Adrenal gland (tissue), 12 donors: ENCODE measurements around the gene BIRC7. TPM values are rescaled to one million over a fixed set of nuclear protein-coding genes. Genes with fewer than 3 reads are reported as not detected.
A peak's percentile ranks its signal among the peaks of the same experiment; 100 is the strongest.
"Not testable (repeated sequence)": the region's sequence is repeated elsewhere in the genome, so short reads cannot be mapped to it uniquely, and the experiment has no call there.

Source experiments
- DNase-seq, 7 donors: peaks; one replicate each; pipeline ENCODE4 v3.0.0-alpha.2; 2019 to 2020
- H3K27ac ChIP-seq, 5 donors: fragments of 200-600 bp; sonication (generic) in 4 of 5; 1 replicate in 3 of 5; 2 replicates in 2 of 5; pipeline versions ENCODE4 v1.5.1 to v1.8.0; 2016 to 2020; ENCODE audit warnings: mild to moderate bottlenecking in 1 of 5
- H3K27me3 ChIP-seq: fragments of 200-600 bp; 2 replicates; pipeline ENCODE4 v1.8.0; 2021
- H3K36me3 ChIP-seq, 2 donors: fragments of 200-600 bp; replicated peaks in 1 of 2; 1 replicate in 1 of 2; 2 replicates in 1 of 2; pipeline versions ENCODE4 v1.5.1 to v1.8.0; 2018 to 2022
- H3K4me1 ChIP-seq, 2 donors: fragments of 200-600 bp; replicated peaks in 1 of 2; 1 replicate in 1 of 2; 2 replicates in 1 of 2; pipeline versions ENCODE4 v1.5.1 to v1.8.0; 2018 to 2021
- H3K4me3 ChIP-seq, 4 donors: fragments of 200-600 bp; sonication (generic) in 3 of 4; one replicate each; pipeline ENCODE4 v1.5.1; 2016 to 2018
- H3K9me3 ChIP-seq, 3 donors: fragments of 200-600 bp; sonication (generic) in 1 of 3; replicated peaks in 1 of 3; 1 replicate in 2 of 3; 2 replicates in 1 of 3; pipeline versions ENCODE4 v1.5.1 to v1.8.0; 2016 to 2021
- CTCF ChIP-seq, 6 experiments: fragments of 450-650 bp in 4 of 6; fragments of 200-600 bp in 2 of 6; sonication (generic) in 1 of 6; IDR thresholded peaks; 1 replicate in 5 of 6; 2 replicates in 1 of 6; pipeline versions ENCODE4 v1.5.1 to v1.8.0; 2016 to 2021; ENCODE audit warnings: antibody characterized with exemption in 6 of 6, mild to moderate bottlenecking in 2 of 6, moderate library complexity in 1 of 6
- POLR2A ChIP-seq, 2 donors: fragments of 450-650 bp; IDR thresholded peaks; one replicate each; pipeline ENCODE4 v1.6.1; 2017; ENCODE audit warnings: antibody characterized with exemption in 2 of 2, mild to moderate bottlenecking in 2 of 2, moderate library complexity in 1 of 2
- WGBS, 4 donors: extraction: QIAGEN DNeasy Blood & Tissue Kit in 2 of 4; methylation state at CpG; one replicate each; pipeline versions ENCODE4 v1.1.5 to v1.1.7; 2013 to 2017; 5-methylcytosine and 5-hydroxymethylcytosine counted together
- intact Hi-C, 2 donors: fragments of 100-400 bp; cut with DNase I; formaldehyde crosslinking; loops; one replicate each; pipeline versions ENCODE4 v1.14.1 to v1.15.0; 2022 to 2023
- polyA plus RNA-seq, 3 donors: library from polyadenylated mRNA; stranded (reverse); fragments of 200-250 nt in 2 of 3; fragments of 350-450 nt in 1 of 3; fragmentation: Illumina TruSeq in 1 of 3; extraction: RNeasy Lipid Tissue Mini Kit (QIAGEN cat#74804) in 1 of 3; gene quantifications; one replicate each; pipeline ENCODE4 v1.2.3, GENCODE V29; 2013 to 2014
- total RNA-seq, 9 donors: library from RNA; depleted of rRNA in 4 of 9; stranded (reverse); fragments of >200 nt in 4 of 9; fragments of 120-200 nt in 1 of 9; fragmentation: NEBNext Ultra II Directional in 1 of 9; extraction: Animal tissue kit (Norgen Biotek cat#: 25700) in 1 of 9; gene quantifications; one replicate each; pipeline versions ENCODE4 v1.1.0 to v1.2.4, GENCODE V29; 2013 to 2023
- donor health status: healthy with polysubstance abuse.
- donor health status: Bipolar disorder and iron deficiency.
- donor health status: DM: yes; HTN: yes; CAD: no.
- donor health status: DM: no; HTN: no; CAD: no.
- donor health status: DM: no; HTN: no; CAD: no.
- donor health status: DM: yes; HTN: yes; CAD: no.

Gene BIRC7
- total and polyA plus RNA-seq, 12 donors: 0.28 to 117 (median 1.1) TPM; not detected in 5

- Histone ChIP-seq H3K27me3 (peaks cover 10% of the 10 kb centered on the region), H3K36me3 (no peaks in the 10 kb centered on the region), H3K9me3 (no peaks in the 10 kb centered on the region), H3K27ac (no peak overlapping the region), H3K4me1 (no peaks in the 10 kb centered on the region), H3K4me3 (no peak overlapping the region)
- WGBS, 4 donors: 46 to 50% (median 47%) methylated on average over 18 to 50 of the region's 50 CpGs
- TF ChIP-seq POLR2A (IDR thresholded peaks at IDR 0.05) (no peak), CTCF (IDR thresholded peaks at IDR 0.05) (no peak)
- peak in 1 of 7 donors; percentile 41 for DNase-seq
- intact Hi-C loops: no loop called here
Observed at GRCh38 chr20:63246490-63247288, 11.0 kb downstream of the BIRC7 start.

- Histone ChIP-seq H3K36me3 (no peaks in the 10 kb centered on the region), H3K4me1 (no peaks in the 10 kb centered on the region), H3K9me3 (no peaks in the 10 kb centered on the region), H3K27ac (no peak overlapping the region), H3K27me3 (peaks cover 17% of the 10 kb centered on the region), H3K4me3 (no peak overlapping the region)
- WGBS, 4 donors: 53 to 64% (median 58%) methylated on average over 5 to 24 of the region's 24 CpGs
- TF ChIP-seq CTCF (IDR thresholded peaks at IDR 0.05) (no peak), POLR2A (IDR thresholded peaks at IDR 0.05) (no peak)
- DNase-seq: no peak
- intact Hi-C loops: no loop called here
Observed at GRCh38 chr20:63247671-63248228, 12.0 kb downstream of the BIRC7 start.

GRCh38 chr20:63248835-63249591 lies 13.3 kb downstream of the BIRC7 start:
- intact Hi-C loops: no loop called here
- Histone ChIP-seq H3K27ac (no peak overlapping the region), H3K4me1 (peaks cover 0 to 5% of the 10 kb centered on the region in 2 donors), H3K36me3 (no peaks in the 10 kb centered on the region), H3K4me3 (no peak overlapping the region), H3K27me3 (peaks cover 28% of the 10 kb centered on the region), H3K9me3 (no peaks in the 10 kb centered on the region)
- no peak for DNase-seq
- WGBS, 4 donors: 61 to 75% (median 66%) methylated on average over 5 to 25 of the region's 25 CpGs
- TF ChIP-seq CTCF (IDR thresholded peaks at IDR 0.05) (no peak), POLR2A (IDR thresholded peaks at IDR 0.05) (no peak)

- Histone ChIP-seq H3K4me1 (peaks cover 0 to 5% of the 10 kb centered on the region in 2 donors), H3K36me3 (no peaks in the 10 kb centered on the region), H3K9me3 (no peaks in the 10 kb centered on the region), H3K27me3 (peaks cover 36% of the 10 kb centered on the region), H3K27ac (no peak overlapping the region), H3K4me3 (no peak overlapping the region)
- intact Hi-C loops: no loop called here
- DNase-seq: no peak
- WGBS, 4 donors: 88 to 94% (median 93%) methylated on average over 8 to 15 of the region's 15 CpGs
- TF ChIP-seq POLR2A (IDR thresholded peaks at IDR 0.05) (no peak), CTCF (IDR thresholded peaks at IDR 0.05) (no peak)
Observed at GRCh38 chr20:63249891-63250290, 14.2 kb downstream of the BIRC7 start.

GRCh38 chr20:63251350-63251749 lies 15.6 kb downstream of the BIRC7 start:
- H3K36me3 ChIP-seq, H3K9me3 ChIP-seq, H3K4me1 ChIP-seq, H3K4me3 ChIP-seq, intact Hi-C loops, H3K27ac ChIP-seq: not testable (repeated sequence)
- H3K27me3 ChIP-seq: peaks cover 49% of the 10 kb centered on the region
- DNase-seq: peak in 2 of 7 donors; percentile 33 to 48
- WGBS, 4 donors: 30 to 53% (median 35%) methylated on average over 2 to 13 of the region's 14 CpGs
